Measurements from ENCODE around the gene POM121L2. TPM values are rescaled to one million over a fixed set of nuclear protein-coding genes. Genes with fewer than 3 reads are reported as not detected.

POM121L2 gene
- total RNA-seq, 1 experiment from 2014 or later = not detected

DNA sequence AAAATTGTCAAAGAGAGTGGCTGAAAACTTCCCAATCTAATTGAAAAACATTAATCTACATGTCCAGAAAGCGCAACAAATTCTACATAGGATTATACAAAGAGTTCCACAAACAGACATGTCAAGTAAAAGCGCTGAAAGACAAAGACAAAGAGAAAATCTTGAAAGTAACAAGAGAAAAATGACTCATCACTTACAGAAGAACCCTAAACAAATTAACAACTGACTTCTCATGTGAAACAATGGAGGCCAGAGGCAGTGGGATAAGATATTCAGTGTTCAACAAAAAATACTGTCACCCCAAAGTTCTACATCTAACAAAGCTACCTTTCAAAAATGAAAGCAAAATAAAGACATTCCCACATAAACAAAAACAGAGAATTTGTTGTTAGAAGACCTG is 2.0 kb upstream of the POM121L2 start:
- H3K4me2 ChIP-seq (ENCODE audit: low read length) = no peak overlapping the region
- ChIA-PET RAD21 (ENCODE audit: low non-redundant PET in 1 of 2, low total read pairs in 2 of 2, uncharacterized antibody in 2 of 2, unreplicated experiment in 2 of 2) (no interaction called here), POLR2A (no interaction called here), CTCF (no interaction called here)
- no peak overlapping the region for H3K4me3 ChIP-seq (replicated peaks in 1 of 2; ENCODE audit: low read depth in 1 of 2, low read length in 2 of 2)
- no peak for DNase-seq (ENCODE audit: low read depth, low spot score)
- BruUV-seq (replicated peaks) = no TSS peak
- no peak overlapping the region for H3K9ac ChIP-seq (ENCODE audit: low read length)
- no peaks in the 10 kb centered on the region for H4K20me1 ChIP-seq (ENCODE audit: insufficient read depth)
- no peaks in the 10 kb centered on the region for H3K27me3 ChIP-seq (ENCODE audit: insufficient read depth, low read length)
- H3K9me2 ChIP-seq (ENCODE audit: insufficient read depth) = no peaks in the 10 kb centered on the region
- H3K36me3 ChIP-seq (ENCODE audit: control insufficient read depth in 1 of 2, insufficient read depth in 2 of 2, low read length in 2 of 2) = no peaks in the 10 kb centered on the region
- H3K27ac ChIP-seq (ENCODE audit: low read depth, low read length) = no peak overlapping the region
- no peak overlapping the region for H2AFZ ChIP-seq (ENCODE audit: low read depth, low read length, poor library complexity, severe bottlenecking)
- no peak for ATAC-seq
- no peaks in the 10 kb centered on the region for H3K4me1 ChIP-seq (ENCODE audit: control insufficient read depth in 1 of 2, insufficient read depth in 2 of 2, low read length in 2 of 2)
- H3K79me2 ChIP-seq (ENCODE audit: insufficient read depth, low read length) = no peaks in the 10 kb centered on the region
- no peaks in the 10 kb centered on the region for H3K9me3 ChIP-seq (ENCODE audit: control insufficient read depth in 1 of 2, insufficient read depth in 1 of 2, low read depth in 1 of 2, low read length in 2 of 2)
- TF ChIP-seq EGR1 (IDR thresholded peaks at IDR 0.05; ENCODE audit: low read depth) = no peak
- no peak for TF ChIP-seq SIN3A (IDR thresholded peaks at IDR 0.05; ENCODE audit: low read depth)
- TF ChIP-seq EZH2phosphoT487 (IDR thresholded peaks at IDR 0.05; ENCODE audit: borderline replicate concordance) = no peak
- no peak for TF ChIP-seq EZH2 (IDR thresholded peaks at IDR 0.05)
- no peak for TF ChIP-seq ATF3 (IDR thresholded peaks at IDR 0.05)
- TF ChIP-seq CBX3 (IDR thresholded peaks at IDR 0.05; ENCODE audit: low read depth) = no peak
- no peak for TF ChIP-seq RAD21 (IDR thresholded peaks at IDR 0.05; ENCODE audit: low read depth)
- intact Hi-C loops (cut with micrococcal nuclease) = no loop called here

GRCh38 chr6:27312950-27313271 is 838 bp upstream of the POM121L2 start:
- no peak for DNase-seq (ENCODE audit: low read depth, low spot score)
- H3K4me2 ChIP-seq (ENCODE audit: low read length) = no peak overlapping the region
- ChIA-PET CTCF (no interaction called here), POLR2A (no interaction called here), RAD21 (ENCODE audit: low non-redundant PET in 1 of 2, low total read pairs in 2 of 2, uncharacterized antibody in 2 of 2, unreplicated experiment in 2 of 2) (no interaction called here)
- no peaks in the 10 kb centered on the region for H3K4me1 ChIP-seq (ENCODE audit: control insufficient read depth in 1 of 2, insufficient read depth in 2 of 2, low read length in 2 of 2)
- no peak overlapping the region for H3K9ac ChIP-seq (ENCODE audit: low read length)
- ATAC-seq = no peak
- H4K20me1 ChIP-seq (ENCODE audit: insufficient read depth) = no peaks in the 10 kb centered on the region
- H3K27ac ChIP-seq (ENCODE audit: low read depth, low read length) = no peak overlapping the region
- intact Hi-C loops (cut with micrococcal nuclease) = no loop called here
- no peaks in the 10 kb centered on the region for H3K9me3 ChIP-seq (ENCODE audit: control insufficient read depth in 1 of 2, insufficient read depth in 1 of 2, low read depth in 1 of 2, low read length in 2 of 2)
- no peaks in the 10 kb centered on the region for H3K79me2 ChIP-seq (ENCODE audit: insufficient read depth, low read length)
- BruUV-seq (replicated peaks) = no TSS peak
- no peak overlapping the region for H2AFZ ChIP-seq (ENCODE audit: low read depth, low read length, poor library complexity, severe bottlenecking)
- H3K4me3 ChIP-seq (replicated peaks in 1 of 2; ENCODE audit: low read depth in 1 of 2, low read length in 2 of 2) = no peak overlapping the region
- no peaks in the 10 kb centered on the region for H3K36me3 ChIP-seq (ENCODE audit: control insufficient read depth in 1 of 2, insufficient read depth in 2 of 2, low read length in 2 of 2)
- H3K9me2 ChIP-seq (ENCODE audit: insufficient read depth) = no peaks in the 10 kb centered on the region
- H3K27me3 ChIP-seq (ENCODE audit: insufficient read depth, low read length) = no peaks in the 10 kb centered on the region
- TF ChIP-seq EGR1 (IDR thresholded peaks at IDR 0.05; ENCODE audit: low read depth) (no peak), ELF1 (IDR thresholded peaks at IDR 0.05; ENCODE audit: borderline replicate concordance, low read depth) (no peak)
